ENCODE results near the gene SLC30A4. TPM values are rescaled to one million over a fixed set of nuclear protein-coding genes. Genes with fewer than 3 reads are reported as not detected.

Gene SLC30A4
- total RNA-seq, 1 donor from 2014 or later: 0.34 TPM

GRCh38 chr15:45439521-45440260, 82.9 kb downstream of the SLC30A4 start:
- H3K27ac Mint-ChIP-seq (ENCODE audit: unreplicated experiment): no peak overlapping the region
- peaks cover 3% of the 10 kb centered on the region for H3K9me3 Mint-ChIP-seq (ENCODE audit: unreplicated experiment)
- TF ChIP-seq CTCF (IDR thresholded peaks at IDR 0.05; ENCODE audit: partially characterized antibody, unreplicated experiment): no peak
- H3K4me3 Mint-ChIP-seq (ENCODE audit: unreplicated experiment): no peak overlapping the region
- peaks cover 3% of the 10 kb centered on the region for H3K36me3 Mint-ChIP-seq (ENCODE audit: unreplicated experiment)
- no peaks in the 10 kb centered on the region for H3K27me3 Mint-ChIP-seq (ENCODE audit: unreplicated experiment)
- no peaks in the 10 kb centered on the region for H3K4me1 Mint-ChIP-seq (ENCODE audit: low read depth, unreplicated experiment)
- no peak for DNase-seq

GRCh38 chr15:45435124-45435903, 87.2 kb downstream of the SLC30A4 start:
- Mint-ChIP-seq H3K4me3 (ENCODE audit: unreplicated experiment) (no peak overlapping the region), H3K27ac (ENCODE audit: unreplicated experiment) (no peak overlapping the region), H3K27me3 (ENCODE audit: unreplicated experiment) (peaks cover 2% of the 10 kb centered on the region), H3K4me1 (ENCODE audit: low read depth, unreplicated experiment) (no peaks in the 10 kb centered on the region), H3K9me3 (ENCODE audit: unreplicated experiment) (peaks cover 3% of the 10 kb centered on the region), H3K36me3 (ENCODE audit: unreplicated experiment) (no peaks in the 10 kb centered on the region)
- no peak for DNase-seq
- TF ChIP-seq CTCF (IDR thresholded peaks at IDR 0.05; ENCODE audit: partially characterized antibody, unreplicated experiment): no peak

GRCh38 chr15:45434078-45434567, 88.4 kb downstream of the SLC30A4 start:
- Mint-ChIP-seq H3K4me3 (ENCODE audit: unreplicated experiment) (no peak overlapping the region), H3K4me1 (ENCODE audit: low read depth, unreplicated experiment) (no peaks in the 10 kb centered on the region), H3K27me3 (ENCODE audit: unreplicated experiment) (peaks cover 2% of the 10 kb centered on the region), H3K9me3 (ENCODE audit: unreplicated experiment) (peaks cover 3% of the 10 kb centered on the region), H3K27ac (ENCODE audit: unreplicated experiment) (no peak overlapping the region), H3K36me3 (ENCODE audit: unreplicated experiment) (no peaks in the 10 kb centered on the region)
- no peak for DNase-seq
- TF ChIP-seq CTCF (IDR thresholded peaks at IDR 0.05; ENCODE audit: partially characterized antibody, unreplicated experiment): no peak

GRCh38 chr15:45431511-45431910, 91.0 kb downstream of the SLC30A4 start:
- no peak for DNase-seq
- no peaks in the 10 kb centered on the region for H3K9me3 Mint-ChIP-seq (ENCODE audit: unreplicated experiment)
- H3K4me3 Mint-ChIP-seq (ENCODE audit: unreplicated experiment): no peak overlapping the region
- H3K27ac Mint-ChIP-seq (ENCODE audit: unreplicated experiment): no peak overlapping the region
- H3K27me3 Mint-ChIP-seq (ENCODE audit: unreplicated experiment): peaks cover 2% of the 10 kb centered on the region
- no peaks in the 10 kb centered on the region for H3K4me1 Mint-ChIP-seq (ENCODE audit: low read depth, unreplicated experiment)
- no peaks in the 10 kb centered on the region for H3K36me3 Mint-ChIP-seq (ENCODE audit: unreplicated experiment)
- TF ChIP-seq CTCF (IDR thresholded peaks at IDR 0.05; ENCODE audit: partially characterized antibody, unreplicated experiment): no peak
